Osteoblast (primary cell): ENCODE data around the gene FITM1. TPM values are rescaled to one million over a fixed set of nuclear protein-coding genes. Genes with fewer than 3 reads are reported as not detected.

ENCODE experiments used
- DNase-seq: peaks from one replicate; pipeline ENCODE4 v3.0.0; 2011; ENCODE audit warnings: low spot score, mixed read lengths; ENCODE audit not compliant: insufficient read length; ENCODE audit errors: missing footprints
- H2AFZ ChIP-seq: 2 replicates; pipeline ENCODE4 v1.6.0; 2011; ENCODE audit warnings: mild to moderate bottlenecking, low read length
- H3K27ac ChIP-seq: 2 replicates; pipeline ENCODE4 v1.5.1; 2011; ENCODE audit warnings: mild to moderate bottlenecking, low read depth, low read length, moderate library complexity
- H3K27me3 ChIP-seq: 2 replicates; pipeline ENCODE4 v1.6.0; 2012; ENCODE audit warnings: mild to moderate bottlenecking, control low read depth, inconsistent platforms, low read length, moderate library complexity; ENCODE audit not compliant: insufficient read depth
- H3K36me3 ChIP-seq: 2 replicates; pipeline ENCODE4 v1.5.1; 2011; ENCODE audit warnings: mild to moderate bottlenecking, low read length, control low read depth, moderate library complexity; ENCODE audit not compliant: insufficient read depth
- H3K4me1 ChIP-seq: 2 replicates; pipeline ENCODE4 v1.5.1; 2011; ENCODE audit warnings: mild to moderate bottlenecking, low read length, control low read depth, moderate library complexity; ENCODE audit not compliant: insufficient read depth
- H3K4me2 ChIP-seq: 2 replicates; pipeline ENCODE4 v1.6.0; 2011; ENCODE audit warnings: mild to moderate bottlenecking, low read length; ENCODE audit not compliant: insufficient read depth
- H3K4me3 ChIP-seq: fragments of 200-600 bp; sonication (generic); 3 replicates; pipeline ENCODE4 v1.5.1; 2012; ENCODE audit warnings: mild to moderate bottlenecking, low read length, inconsistent platforms; ENCODE audit not compliant: insufficient read depth
- H3K79me2 ChIP-seq: 2 replicates; pipeline ENCODE4 v1.6.0; 2012; ENCODE audit warnings: mild to moderate bottlenecking, low read length, control low read depth, inconsistent platforms; ENCODE audit not compliant: insufficient read depth
- H3K9me3 ChIP-seq: 2 replicates; pipeline ENCODE4 v1.5.1; 2011; ENCODE audit warnings: low read depth, low read length, control low read depth
- H4K20me1 ChIP-seq: 2 replicates; pipeline ENCODE4 v1.6.0; 2012; ENCODE audit warnings: mild to moderate bottlenecking, low read length, control low read depth; ENCODE audit not compliant: insufficient read depth
- total RNA-seq: library from RNA; depleted of rRNA; stranded (reverse); fragments of >200 nt; gene quantifications from 2 replicates; pipeline ENCODE4 v1.2.3, GENCODE V29; 2012
- TF ChIP-seq, protein P1 (sequence below): IDR thresholded peaks from 2 replicates; pipeline ENCODE4 v1.5.1; 2011; ENCODE audit warnings: mild to moderate bottlenecking, low read depth, low read length, moderate library complexity; ENCODE audit errors: extremely low read depth

Gene FITM1
- total RNA-seq, 1 donor: 0.72 TPM

DNA sequence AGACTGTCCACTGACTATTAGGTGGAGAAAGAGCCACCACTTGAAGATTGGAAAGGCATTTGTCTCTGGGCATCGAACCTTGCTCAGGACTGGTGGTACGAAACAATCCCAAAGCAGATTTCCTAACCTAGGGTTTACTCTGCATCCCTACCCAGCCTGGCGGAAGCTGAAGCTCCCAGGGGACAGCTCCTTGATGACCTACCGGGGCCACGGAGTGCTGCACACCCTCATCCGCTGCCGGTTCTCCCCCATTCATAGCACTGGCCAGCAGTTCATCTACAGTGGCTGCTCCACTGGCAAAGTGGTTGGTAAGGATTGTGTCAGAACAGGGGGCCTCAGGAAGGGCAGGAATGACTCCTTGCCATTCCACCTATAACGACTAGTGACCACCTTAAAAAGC is 9.2 kb upstream of the FITM1 start:
- no peak for DNase-seq
- no peaks in the 10 kb centered on the region for H3K4me1 ChIP-seq
- TF ChIP-seq, protein P1, sequence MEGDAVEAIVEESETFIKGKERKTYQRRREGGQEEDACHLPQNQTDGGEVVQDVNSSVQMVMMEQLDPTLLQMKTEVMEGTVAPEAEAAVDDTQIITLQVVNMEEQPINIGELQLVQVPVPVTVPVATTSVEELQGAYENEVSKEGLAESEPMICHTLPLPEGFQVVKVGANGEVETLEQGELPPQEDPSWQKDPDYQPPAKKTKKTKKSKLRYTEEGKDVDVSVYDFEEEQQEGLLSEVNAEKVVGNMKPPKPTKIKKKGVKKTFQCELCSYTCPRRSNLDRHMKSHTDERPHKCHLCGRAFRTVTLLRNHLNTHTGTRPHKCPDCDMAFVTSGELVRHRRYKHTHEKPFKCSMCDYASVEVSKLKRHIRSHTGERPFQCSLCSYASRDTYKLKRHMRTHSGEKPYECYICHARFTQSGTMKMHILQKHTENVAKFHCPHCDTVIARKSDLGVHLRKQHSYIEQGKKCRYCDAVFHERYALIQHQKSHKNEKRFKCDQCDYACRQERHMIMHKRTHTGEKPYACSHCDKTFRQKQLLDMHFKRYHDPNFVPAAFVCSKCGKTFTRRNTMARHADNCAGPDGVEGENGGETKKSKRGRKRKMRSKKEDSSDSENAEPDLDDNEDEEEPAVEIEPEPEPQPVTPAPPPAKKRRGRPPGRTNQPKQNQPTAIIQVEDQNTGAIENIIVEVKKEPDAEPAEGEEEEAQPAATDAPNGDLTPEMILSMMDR: no peak
- peaks cover 3% of the 10 kb centered on the region for H3K79me2 ChIP-seq
- no peaks in the 10 kb centered on the region for H4K20me1 ChIP-seq
- no peaks in the 10 kb centered on the region for H3K9me3 ChIP-seq
- H3K36me3 ChIP-seq: peaks cover 59% of the 10 kb centered on the region
- no peak overlapping the region for H3K27ac ChIP-seq
- H3K27me3 ChIP-seq: no peaks in the 10 kb centered on the region
- no peak overlapping the region for H3K4me3 ChIP-seq
- no peak overlapping the region for H3K4me2 ChIP-seq
- H2AFZ ChIP-seq: no peak overlapping the region

DNA sequence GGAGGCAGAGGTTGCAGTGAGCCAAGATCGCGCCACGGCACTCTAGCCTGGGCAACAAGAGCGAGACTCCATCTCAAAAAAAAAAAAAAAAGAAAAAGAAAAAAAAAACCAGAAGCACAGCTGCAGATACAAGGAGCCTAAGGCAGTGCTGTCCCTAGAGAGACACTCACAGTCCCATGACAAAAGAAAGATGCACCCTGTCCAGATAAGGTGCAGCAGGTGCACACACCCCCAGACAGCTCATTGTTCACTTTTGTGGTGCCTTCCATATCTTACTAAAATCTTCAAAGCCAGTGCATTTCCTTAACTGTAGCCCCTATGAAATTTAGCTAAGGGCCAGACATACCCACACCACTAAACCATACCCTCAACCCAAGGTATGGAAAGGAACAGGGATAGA is 8.0 kb upstream of the FITM1 start:
- TF ChIP-seq, protein P1: no peak
- no peak overlapping the region for H3K27ac ChIP-seq
- no peaks in the 10 kb centered on the region for H3K79me2 ChIP-seq
- no peaks in the 10 kb centered on the region for H3K9me3 ChIP-seq
- H3K27me3 ChIP-seq: no peaks in the 10 kb centered on the region
- peaks cover 55% of the 10 kb centered on the region for H3K36me3 ChIP-seq
- H3K4me3 ChIP-seq: no peak overlapping the region
- no peaks in the 10 kb centered on the region for H4K20me1 ChIP-seq
- H3K4me1 ChIP-seq: no peaks in the 10 kb centered on the region
- no peak overlapping the region for H2AFZ ChIP-seq
- DNase-seq: no peak
- no peak overlapping the region for H3K4me2 ChIP-seq

DNA sequence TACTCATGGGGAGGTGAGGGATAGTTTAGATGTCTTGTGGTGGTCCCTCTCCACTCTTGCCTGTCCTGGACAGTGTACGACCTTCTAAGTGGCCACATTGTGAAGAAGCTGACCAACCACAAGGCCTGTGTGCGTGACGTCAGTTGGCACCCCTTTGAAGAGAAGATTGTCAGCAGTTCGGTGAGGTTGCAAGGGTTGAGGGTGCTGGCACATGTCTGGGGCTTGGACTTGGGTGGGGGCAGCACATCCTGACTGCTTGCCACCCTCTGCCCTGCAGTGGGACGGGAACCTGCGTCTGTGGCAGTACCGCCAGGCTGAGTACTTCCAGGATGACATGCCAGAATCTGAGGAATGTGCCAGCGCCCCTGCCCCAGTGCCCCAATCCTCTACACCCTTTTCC is 7.6 kb upstream of the FITM1 start:
- Histone ChIP-seq H3K4me1 (no peaks in the 10 kb centered on the region), H3K79me2 (no peaks in the 10 kb centered on the region), H3K4me2 (no peak overlapping the region), H4K20me1 (no peaks in the 10 kb centered on the region), H3K9me3 (no peaks in the 10 kb centered on the region), H3K27ac (no peak overlapping the region), H3K4me3 (no peak overlapping the region), H3K36me3 (peaks cover 50% of the 10 kb centered on the region), H3K27me3 (no peaks in the 10 kb centered on the region), H2AFZ (no peak overlapping the region)
- TF ChIP-seq, protein P1: no peak
- DNase-seq: no peak

DNA sequence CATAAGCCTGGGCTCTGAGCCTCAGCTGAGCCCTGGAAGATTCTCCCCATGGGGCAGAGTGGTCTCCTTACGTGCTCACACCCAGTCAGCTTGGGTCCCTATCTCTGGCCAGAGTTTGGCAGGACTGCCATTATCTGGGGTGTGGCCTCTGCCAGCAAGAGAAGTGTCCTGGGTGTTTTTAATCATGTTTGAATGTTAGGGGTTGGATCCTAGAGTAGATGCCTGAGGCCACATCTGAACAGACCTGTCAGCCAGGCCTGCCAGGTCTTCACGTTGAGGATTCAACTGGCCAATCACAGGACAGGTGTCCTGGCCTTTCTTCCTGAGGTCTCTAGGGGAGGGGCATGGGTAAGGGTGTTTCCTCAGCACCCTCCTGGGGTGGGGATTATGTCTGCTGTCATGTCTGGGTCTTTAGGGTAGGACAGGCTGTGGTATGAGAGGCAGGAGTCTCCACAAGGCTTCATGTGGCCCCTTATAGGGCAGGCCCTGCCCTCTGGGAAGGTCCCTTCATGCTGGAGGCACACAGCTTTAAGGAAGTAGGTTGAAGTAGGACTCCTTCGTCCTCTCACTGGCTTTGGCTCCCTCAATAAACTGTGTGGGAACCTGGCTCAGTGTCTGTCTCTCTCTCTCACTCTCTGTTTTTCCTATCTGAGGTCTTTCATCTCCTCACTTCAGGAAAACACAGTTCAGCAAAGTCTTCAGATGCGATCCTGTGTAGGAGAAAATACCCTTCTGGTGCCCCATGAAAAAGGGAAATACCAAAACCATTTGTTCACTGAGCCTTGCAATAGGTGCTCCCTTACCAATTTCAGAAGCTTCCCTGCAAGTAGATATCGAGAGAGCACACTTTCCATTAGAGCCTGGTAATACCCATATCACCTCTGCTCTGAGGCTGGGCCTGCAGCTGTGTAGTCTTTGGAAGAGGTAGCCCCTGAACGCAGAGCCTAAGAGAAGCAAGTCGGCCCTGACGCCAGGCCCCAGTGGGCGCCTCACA is 6.7 kb upstream of the FITM1 start:
- no peak overlapping the region for H3K4me3 ChIP-seq
- H3K27ac ChIP-seq: no peak overlapping the region
- H3K79me2 ChIP-seq: no peaks in the 10 kb centered on the region
- DNase-seq: no peak
- no peaks in the 10 kb centered on the region for H3K9me3 ChIP-seq
- H3K4me2 ChIP-seq: no peak overlapping the region
- no peak overlapping the region for H2AFZ ChIP-seq
- H3K36me3 ChIP-seq: peaks cover 42% of the 10 kb centered on the region
- no peaks in the 10 kb centered on the region for H3K4me1 ChIP-seq
- TF ChIP-seq, protein P1: no peak
- H4K20me1 ChIP-seq: no peaks in the 10 kb centered on the region
- H3K27me3 ChIP-seq: no peaks in the 10 kb centered on the region
